ENCODE data around the gene CCDC127. TPM values are rescaled to one million over a fixed set of nuclear protein-coding genes. Genes with fewer than 3 reads are reported as not detected.
"Not testable (repeated sequence)": the region's sequence is repeated elsewhere in the genome, so short reads cannot be mapped to it uniquely, and the experiment has no call there.

The CCDC127 gene
- total and polyA plus RNA-seq, 4 donors, result 2.1 to 6.7 (median 4.2) TPM

- Histone ChIP-seq H3K36me3 (ENCODE audit: control insufficient read depth in 1 of 2, insufficient read depth in 2 of 2, low read length in 1 of 2) (no peaks in the 10 kb centered on the region), H3K27me3 (ENCODE audit: control insufficient read depth in 1 of 2, insufficient read depth in 2 of 2, low read length in 1 of 2) (no peaks in the 10 kb centered on the region), H3K9me3 (ENCODE audit: control insufficient read depth, low read length) (no peaks in the 10 kb centered on the region), H3K27ac (ENCODE audit: low read depth in 1 of 2, low read length in 2 of 2) (no peak overlapping the region), H3K4me1 (ENCODE audit: control insufficient read depth in 1 of 2, insufficient read depth in 2 of 2, low read length in 2 of 2) (no peaks in the 10 kb centered on the region), H3K4me3 (ENCODE audit: low read length in 2 of 2) (no peak overlapping the region)
- intact Hi-C loops (cut with DNase I), result no loop called here
- ATAC-seq (ENCODE audit: low FRiP score) (no peak), DNase-seq (peak in 1 of 2 donors; percentile 70)
- WGBS, 2 donors, result 93 to 95% methylated on average over 26 of the region's 26 CpGs
Measured at GRCh38 chr5:203246-203930, 14.6 kb downstream of the CCDC127 start.

- intact Hi-C loops (cut with DNase I), result no loop called here
- Histone ChIP-seq H3K27me3 (ENCODE audit: control insufficient read depth in 1 of 2, insufficient read depth in 2 of 2, low read length in 1 of 2) (no peaks in the 10 kb centered on the region), H3K27ac (ENCODE audit: low read depth in 1 of 2, low read length in 2 of 2) (no peak overlapping the region), H3K4me1 (ENCODE audit: control insufficient read depth in 1 of 2, insufficient read depth in 2 of 2, low read length in 2 of 2) (no peaks in the 10 kb centered on the region), H3K36me3 (ENCODE audit: control insufficient read depth in 1 of 2, insufficient read depth in 2 of 2, low read length in 1 of 2) (no peaks in the 10 kb centered on the region), H3K4me3 (ENCODE audit: low read length in 2 of 2) (no peak overlapping the region), H3K9me3 (ENCODE audit: control insufficient read depth, low read length) (no peaks in the 10 kb centered on the region)
- DNase-seq (no peak), ATAC-seq (ENCODE audit: low FRiP score) (no peak)
- WGBS, 2 donors, result 95 to 98% methylated on average over 8 of the region's 8 CpGs
Measured at GRCh38 chr5:201672-202071, 16.3 kb downstream of the CCDC127 start.

- no peaks in the 10 kb centered on the region for H3K9me3 ChIP-seq (ENCODE audit: control insufficient read depth, low read length)
- WGBS, 2 donors, result 85 to 91% methylated on average over 3 to 4 of the region's 4 CpGs
- no peaks in the 10 kb centered on the region for H3K4me1 ChIP-seq (ENCODE audit: control insufficient read depth in 1 of 2, insufficient read depth in 2 of 2, low read length in 2 of 2)
- no peak overlapping the region for H3K4me3 ChIP-seq (ENCODE audit: low read length in 2 of 2)
- intact Hi-C loops (cut with DNase I), result no loop called here
- no peaks in the 10 kb centered on the region for H3K36me3 ChIP-seq (ENCODE audit: control insufficient read depth in 1 of 2, insufficient read depth in 2 of 2, low read length in 1 of 2)
- H3K27me3 ChIP-seq (ENCODE audit: control insufficient read depth in 1 of 2, insufficient read depth in 2 of 2, low read length in 1 of 2), result no peaks in the 10 kb centered on the region
- ATAC-seq (ENCODE audit: low FRiP score), result no peak
- H3K27ac ChIP-seq (ENCODE audit: low read depth in 1 of 2, low read length in 2 of 2), result no peak overlapping the region
- DNase-seq, result no peak
Measured at GRCh38 chr5:200985-201384, 17.0 kb downstream of the CCDC127 start.

GRCh38 chr5:199950-200645, 17.9 kb downstream of the CCDC127 start:
- H3K4me1 ChIP-seq (ENCODE audit: control insufficient read depth in 1 of 2, insufficient read depth in 2 of 2, low read length in 2 of 2), result no peaks in the 10 kb centered on the region
- no peak for ATAC-seq (ENCODE audit: low FRiP score)
- no peaks in the 10 kb centered on the region for H3K36me3 ChIP-seq (ENCODE audit: control insufficient read depth in 1 of 2, insufficient read depth in 2 of 2, low read length in 1 of 2)
- intact Hi-C loops (cut with DNase I), result no loop called here
- 93 to 96% methylated on average over 23 of the region's 23 CpGs for WGBS, 2 donors
- no peaks in the 10 kb centered on the region for H3K27me3 ChIP-seq (ENCODE audit: control insufficient read depth in 1 of 2, insufficient read depth in 2 of 2, low read length in 1 of 2)
- peak in 1 of 2 donors; percentile 57 for DNase-seq
- H3K27ac ChIP-seq (ENCODE audit: low read depth in 1 of 2, low read length in 2 of 2), result no peak overlapping the region
- H3K4me3 ChIP-seq (ENCODE audit: low read length in 2 of 2), result no peak overlapping the region
- no peaks in the 10 kb centered on the region for H3K9me3 ChIP-seq (ENCODE audit: control insufficient read depth, low read length)

- intact Hi-C loops (cut with DNase I), result no loop called here
- DNase-seq (peak in 1 of 2 donors; percentile 62), ATAC-seq (ENCODE audit: low FRiP score) (peak; percentile 26)
- Histone ChIP-seq H3K27me3 (ENCODE audit: control insufficient read depth in 1 of 2, insufficient read depth in 2 of 2, low read length in 1 of 2) (no peaks in the 10 kb centered on the region), H3K36me3 (ENCODE audit: control insufficient read depth in 1 of 2, insufficient read depth in 2 of 2, low read length in 1 of 2) (no peaks in the 10 kb centered on the region), H3K4me1 (ENCODE audit: control insufficient read depth in 1 of 2, insufficient read depth in 2 of 2, low read length in 2 of 2) (no peaks in the 10 kb centered on the region), H3K9me3 (ENCODE audit: control insufficient read depth, low read length) (no peaks in the 10 kb centered on the region), H3K4me3 (ENCODE audit: low read length in 2 of 2) (no peak overlapping the region), H3K27ac (ENCODE audit: low read depth in 1 of 2, low read length in 2 of 2) (no peak overlapping the region)
- WGBS, 2 donors, result 95 to 97% methylated on average over 16 of the region's 16 CpGs
Measured at GRCh38 chr5:199197-199949, 18.6 kb downstream of the CCDC127 start.

GRCh38 chr5:198516-199196, 19.3 kb downstream of the CCDC127 start:
- H3K36me3 ChIP-seq (ENCODE audit: control insufficient read depth in 1 of 2, insufficient read depth in 2 of 2, low read length in 1 of 2), result no peaks in the 10 kb centered on the region
- no peaks in the 10 kb centered on the region for H3K9me3 ChIP-seq (ENCODE audit: control insufficient read depth, low read length)
- H3K4me3 ChIP-seq (ENCODE audit: low read length in 2 of 2), result no peak overlapping the region
- DNase-seq (peak in 1 of 2 donors; percentile 66), ATAC-seq (ENCODE audit: low FRiP score) (no peak)
- WGBS, 2 donors, result 97 to 98% methylated on average over 21 of the region's 21 CpGs
- H3K27ac ChIP-seq (ENCODE audit: low read depth in 1 of 2, low read length in 2 of 2), result no peak overlapping the region
- H3K27me3 ChIP-seq (ENCODE audit: control insufficient read depth in 1 of 2, insufficient read depth in 2 of 2, low read length in 1 of 2), result no peaks in the 10 kb centered on the region
- intact Hi-C loops (cut with DNase I), result no loop called here
- H3K4me1 ChIP-seq (ENCODE audit: control insufficient read depth in 1 of 2, insufficient read depth in 2 of 2, low read length in 2 of 2), result no peaks in the 10 kb centered on the region

GRCh38 chr5:197892-198489, 20.0 kb downstream of the CCDC127 start:
- no peaks in the 10 kb centered on the region for H3K4me1 ChIP-seq (ENCODE audit: control insufficient read depth in 1 of 2, insufficient read depth in 2 of 2, low read length in 2 of 2)
- 90 to 92% methylated on average over 12 of the region's 12 CpGs for WGBS, 2 donors
- no peaks in the 10 kb centered on the region for H3K27me3 ChIP-seq (ENCODE audit: control insufficient read depth in 1 of 2, insufficient read depth in 2 of 2, low read length in 1 of 2)
- no peak overlapping the region for H3K4me3 ChIP-seq (ENCODE audit: low read length in 2 of 2)
- ATAC-seq (ENCODE audit: low FRiP score) (no peak), DNase-seq (peak in 1 of 2 donors; percentile 49)
- H3K9me3 ChIP-seq (ENCODE audit: control insufficient read depth, low read length), result no peaks in the 10 kb centered on the region
- intact Hi-C loops (cut with DNase I), result no loop called here
- H3K36me3 ChIP-seq (ENCODE audit: control insufficient read depth in 1 of 2, insufficient read depth in 2 of 2, low read length in 1 of 2), result no peaks in the 10 kb centered on the region
- H3K27ac ChIP-seq (ENCODE audit: low read depth in 1 of 2, low read length in 2 of 2), result no peak overlapping the region

- DNase-seq; H3K9me3 ChIP-seq (ENCODE audit: control insufficient read depth, low read length); ATAC-seq (ENCODE audit: low FRiP score); intact Hi-C loops (cut with DNase I); H3K27me3 ChIP-seq (ENCODE audit: control insufficient read depth in 1 of 2, insufficient read depth in 2 of 2, low read length in 1 of 2); H3K36me3 ChIP-seq (ENCODE audit: control insufficient read depth in 1 of 2, insufficient read depth in 2 of 2, low read length in 1 of 2); H3K4me1 ChIP-seq (ENCODE audit: control insufficient read depth in 1 of 2, insufficient read depth in 2 of 2, low read length in 2 of 2); H3K27ac ChIP-seq (ENCODE audit: low read depth in 1 of 2, low read length in 2 of 2); H3K4me3 ChIP-seq (ENCODE audit: low read length in 2 of 2): not testable (repeated sequence)
- whole genome bisulfite sequencing, 2 donors, result 34 to 58% methylated on average over 18 of the region's 18 CpGs
Measured at GRCh38 chr5:197031-197430, 20.9 kb downstream of the CCDC127 start.
